GM18526 (cell line): ENCODE measurements around the gene RPL11.

Experiments used
- POLR2A ChIP-seq: IDR thresholded peaks from 3 replicates; pipeline ENCODE4 v1.6.1; 2011; ENCODE audit not compliant: insufficient read length; ENCODE audit errors: extremely low read depth

RPL11 gene

DNA sequence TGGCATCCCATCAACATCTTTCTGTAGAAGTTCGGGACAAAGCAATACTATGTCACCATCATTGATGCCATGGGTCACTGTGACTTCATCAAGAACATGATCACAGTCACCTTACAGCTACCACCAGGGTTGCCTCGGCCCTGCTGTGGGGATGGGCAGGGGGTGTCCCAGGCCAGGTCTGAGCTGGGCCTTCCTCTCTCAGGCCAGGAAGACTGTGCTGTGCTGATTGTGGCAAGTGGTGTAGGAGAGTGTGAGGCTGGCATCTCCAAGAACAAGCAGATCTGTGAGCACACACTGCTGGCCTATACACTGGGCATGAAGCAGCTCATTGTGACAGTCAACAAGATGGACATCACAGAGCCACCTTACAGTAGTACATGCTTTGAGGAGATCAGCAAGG, 20.9 kb upstream of the RPL11 start:
- TF ChIP-seq POLR2A = no peak

DNA sequence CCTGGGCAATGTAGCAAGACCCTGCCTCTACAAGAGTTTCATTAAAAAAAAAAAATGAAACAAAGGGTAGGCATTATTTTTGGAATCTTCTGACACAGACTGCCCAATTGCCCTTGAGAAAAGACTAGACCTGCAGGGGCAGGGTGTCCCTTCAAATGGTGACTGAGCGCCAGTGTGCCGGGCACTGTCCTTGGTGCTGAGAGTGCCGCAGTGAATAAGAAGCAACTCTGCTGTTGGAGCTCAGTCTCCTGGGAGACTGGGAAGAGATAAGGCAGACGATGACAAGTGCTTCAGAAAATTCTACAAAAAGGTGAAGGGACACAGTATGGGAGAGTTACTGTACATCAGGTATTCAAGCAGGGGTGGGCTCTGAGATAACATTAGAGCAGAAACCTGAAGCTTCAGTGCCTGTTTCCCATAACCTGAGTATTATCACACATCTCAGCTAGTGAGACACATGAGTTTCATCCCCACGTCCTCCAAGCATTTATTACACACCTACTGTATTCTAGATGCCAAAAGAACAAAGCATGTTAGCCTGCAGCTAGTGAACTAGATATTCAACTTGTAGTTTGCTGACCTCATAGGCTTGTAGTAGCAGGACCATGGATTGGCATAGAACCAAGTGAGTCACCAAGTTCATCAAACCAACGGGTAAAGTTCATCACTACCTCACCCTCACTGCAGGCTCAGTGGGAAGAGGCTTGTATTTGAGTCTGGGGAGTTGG, 18.4 kb upstream of the RPL11 start:
- no peak for TF ChIP-seq POLR2A

GRCh38 chr1:23679815-23680214, 11.8 kb upstream of the RPL11 start:
- no peak for TF ChIP-seq POLR2A

GRCh38 chr1:23682946-23683345, 8.7 kb upstream of the RPL11 start:
- no peak for TF ChIP-seq POLR2A

GRCh38 chr1:23684415-23684814, 7.2 kb upstream of the RPL11 start:
- no peak for TF ChIP-seq POLR2A

GRCh38 chr1:23692308-23692871, 784 bp downstream of the RPL11 start:
- no peak for TF ChIP-seq POLR2A

GRCh38 chr1:23693599-23693998, 2.0 kb downstream of the RPL11 start:
- TF ChIP-seq POLR2A = no peak

GRCh38 chr1:23694371-23694770, 2.8 kb downstream of the RPL11 start:
- no peak for TF ChIP-seq POLR2A

GRCh38 chr1:23695667-23696066, 4.1 kb downstream of the RPL11 start:
- no peak for TF ChIP-seq POLR2A

- no peak for TF ChIP-seq POLR2A
Measured at GRCh38 chr1:23696335-23696989, 4.9 kb downstream of the RPL11 start.

GRCh38 chr1:23698466-23698865, 6.9 kb downstream of the RPL11 start:
- TF ChIP-seq POLR2A = no peak

DNA sequence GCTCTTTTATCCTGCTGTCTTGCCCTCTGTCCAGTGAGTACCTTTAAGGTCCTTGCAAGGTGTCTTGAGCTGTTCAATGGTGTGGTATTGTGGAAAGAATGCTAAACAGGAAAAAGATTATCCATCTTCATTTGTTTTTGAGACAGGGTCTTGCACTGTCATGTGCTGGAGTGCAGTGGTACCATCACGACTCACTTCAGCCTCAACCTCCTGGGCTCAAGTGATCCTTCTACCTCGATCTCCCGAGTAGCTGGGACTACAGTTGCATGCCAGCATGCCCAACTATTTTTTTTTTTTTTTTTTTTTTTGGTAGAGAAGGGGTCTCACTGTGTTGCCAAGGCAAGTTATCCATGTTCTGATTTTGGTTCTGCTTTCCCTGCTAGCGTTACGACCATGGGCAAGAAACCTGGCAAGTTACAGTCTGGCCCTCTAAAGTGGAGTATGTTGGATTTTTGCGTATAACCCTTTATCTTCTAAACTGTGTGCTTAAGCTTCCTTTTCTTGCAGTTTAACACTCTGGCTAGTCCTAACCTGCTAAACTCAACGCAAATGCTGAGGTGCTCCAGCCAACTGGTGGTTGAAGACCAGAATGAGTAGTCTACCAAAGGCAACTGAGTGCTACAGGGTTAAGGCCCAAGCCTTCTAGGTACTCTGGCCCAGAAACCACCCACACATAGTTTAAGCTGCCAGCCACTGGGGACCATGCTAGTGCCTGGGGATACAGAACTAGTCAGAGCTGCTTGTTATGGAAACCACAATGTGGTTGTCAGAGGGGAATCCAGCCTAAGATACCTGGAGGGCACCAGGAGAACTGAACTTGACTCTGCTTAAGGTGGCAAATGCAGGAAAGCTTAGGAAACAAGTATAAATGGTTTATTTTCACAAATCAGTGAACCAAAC, 7.9 kb downstream of the RPL11 start:
- TF ChIP-seq POLR2A = peak; percentile 30

DNA sequence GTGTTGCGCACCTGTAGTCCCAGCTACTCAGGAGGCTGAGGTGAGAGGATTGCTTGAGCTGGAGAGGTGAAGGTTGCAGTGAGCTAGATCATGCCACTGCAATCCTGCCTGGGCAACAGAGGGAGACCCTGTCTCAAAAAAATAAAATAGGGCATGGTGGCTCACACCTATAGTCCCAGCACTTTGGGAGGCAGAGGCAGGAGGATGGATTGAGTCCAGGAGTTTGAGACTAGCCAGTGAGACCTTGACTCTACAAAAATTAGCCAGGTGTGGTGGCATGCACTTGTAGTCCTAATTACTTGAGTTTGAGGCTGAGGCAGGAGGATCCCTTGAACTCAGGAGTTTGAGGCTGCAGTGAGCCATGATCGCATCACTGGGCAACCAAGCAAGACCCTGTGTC, 9.7 kb downstream of the RPL11 start:
- TF ChIP-seq POLR2A = no peak

DNA sequence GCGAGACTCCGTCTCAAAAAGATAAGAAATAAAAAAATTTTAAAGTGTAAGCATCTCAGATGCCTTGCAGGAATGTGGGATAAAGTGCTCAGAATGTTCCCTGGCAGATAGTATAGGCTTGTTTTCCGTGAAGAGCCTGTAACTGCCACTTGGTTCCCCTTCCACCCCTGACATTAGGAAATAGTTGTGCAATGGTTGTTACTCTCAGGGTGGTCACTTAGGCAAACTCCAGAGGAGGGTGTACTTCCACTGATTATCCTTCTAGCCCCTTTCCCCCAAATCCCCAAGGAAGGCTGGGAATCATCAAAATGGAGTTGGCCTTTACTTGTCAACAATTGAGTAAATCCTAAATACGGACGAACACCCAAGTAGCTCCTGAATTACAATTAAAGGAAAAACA, 10.4 kb downstream of the RPL11 start:
- no peak for TF ChIP-seq POLR2A

DNA sequence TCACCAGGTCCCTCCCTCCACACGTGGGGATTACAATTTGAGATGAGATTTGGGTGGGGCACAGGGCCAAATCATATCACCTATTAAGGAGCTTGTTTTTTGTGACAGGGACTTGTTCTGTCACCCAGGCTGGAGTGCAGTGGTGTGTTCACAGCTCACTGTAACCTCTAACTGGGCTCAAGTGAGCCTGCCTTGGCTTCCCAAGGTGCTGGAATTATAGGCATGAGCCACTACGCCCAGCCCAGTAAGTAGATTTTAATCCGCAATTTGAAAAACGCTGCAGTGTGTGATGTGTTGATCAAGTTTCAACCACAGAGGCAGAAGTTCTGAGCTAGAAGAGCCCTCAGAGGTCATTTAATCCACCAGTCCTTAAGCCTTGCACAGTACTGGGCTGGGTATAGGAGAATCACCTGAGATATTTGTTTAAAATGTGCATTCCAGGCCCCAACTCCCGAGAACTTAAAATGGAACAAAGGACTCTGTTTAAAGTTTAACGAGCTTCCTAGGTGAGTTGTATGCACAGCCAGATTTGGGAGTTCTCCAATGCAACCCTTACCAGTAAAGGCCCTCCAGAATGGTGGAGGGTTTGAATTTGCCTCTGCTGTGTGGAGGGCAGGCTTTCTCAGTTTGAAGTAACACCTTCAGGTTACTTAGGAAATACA, 13.4 kb downstream of the RPL11 start:
- TF ChIP-seq POLR2A = no peak
